HG02840 (cell line): ENCODE measurements around the gene CCL17.
A peak's percentile ranks its signal among the peaks of the same experiment; 100 is the strongest.
"Not testable (repeated sequence)": the region's sequence is repeated elsewhere in the genome, so short reads cannot be mapped to it uniquely, and the experiment has no call there.

ENCODE experiments used
- ATAC-seq: cut with Tn5 transposase; IDR thresholded peaks from one replicate; pipeline ENCODE4 v1.9.1; 2021; ENCODE audit warnings: mild to moderate bottlenecking, moderate library complexity, moderate number of reproducible peaks; ENCODE audit not compliant: unreplicated experiment, low FRiP score

Gene CCL17

DNA sequence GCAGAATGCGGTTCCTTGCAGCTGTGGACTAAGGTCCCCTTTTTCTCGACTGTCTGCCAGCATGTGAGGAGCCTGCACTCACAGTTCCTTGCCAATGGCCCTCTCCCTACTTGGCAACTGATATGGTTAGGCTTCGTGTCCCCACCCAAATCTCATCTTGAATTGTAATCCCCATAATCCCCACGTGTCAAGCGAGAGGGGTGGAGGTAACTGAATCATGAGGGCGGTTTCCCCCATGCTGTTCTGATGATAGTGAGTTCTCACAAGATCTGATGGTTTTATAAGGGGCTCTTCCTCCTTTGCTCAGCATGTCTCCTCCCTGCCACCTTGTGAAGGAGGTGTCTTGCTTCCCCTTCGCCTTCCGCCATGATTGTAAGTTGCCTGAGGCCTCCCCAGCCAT lies 22.7 kb downstream of the CCL17 start:
- ATAC-seq: no peak

DNA sequence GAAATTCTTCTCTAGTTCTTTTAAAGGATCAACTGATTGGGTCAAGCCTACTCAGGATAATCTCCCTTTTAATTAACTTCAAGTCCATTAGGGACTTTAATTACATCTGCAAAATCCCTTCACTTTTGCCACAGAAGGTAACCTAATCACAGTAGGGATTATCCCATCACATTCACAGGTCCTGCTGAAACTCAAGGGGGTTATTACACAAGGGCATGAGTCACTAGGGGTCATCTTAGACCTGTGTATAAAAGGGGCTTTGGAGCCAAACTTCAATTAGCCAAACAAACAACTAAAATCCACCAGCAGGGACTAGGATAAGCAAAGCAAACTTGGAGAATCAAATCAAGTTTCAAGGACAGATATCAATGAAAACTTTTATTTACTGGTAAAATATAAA lies 23.3 kb downstream of the CCL17 start:
- ATAC-seq: no peak

DNA sequence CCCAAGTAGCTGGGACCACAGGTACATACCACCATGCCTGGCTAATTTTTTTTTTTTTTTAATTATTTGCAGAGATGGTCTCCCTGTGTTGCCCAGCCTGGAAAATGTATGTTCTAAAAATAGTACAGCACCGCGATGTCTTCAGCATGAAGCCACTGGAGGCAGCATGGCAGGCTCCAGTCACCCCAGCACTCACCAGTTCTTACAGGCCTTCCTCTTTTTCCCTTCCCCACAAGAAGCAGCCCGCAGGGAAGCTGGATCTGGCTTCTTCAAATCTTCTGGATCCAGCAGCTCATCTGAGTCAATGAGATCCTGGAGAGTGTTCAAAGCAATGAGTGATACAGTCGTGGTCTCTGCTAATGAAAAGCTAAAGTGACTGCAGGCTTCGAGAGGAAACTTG lies 26.4 kb downstream of the CCL17 start:
- no peak for ATAC-seq

DNA sequence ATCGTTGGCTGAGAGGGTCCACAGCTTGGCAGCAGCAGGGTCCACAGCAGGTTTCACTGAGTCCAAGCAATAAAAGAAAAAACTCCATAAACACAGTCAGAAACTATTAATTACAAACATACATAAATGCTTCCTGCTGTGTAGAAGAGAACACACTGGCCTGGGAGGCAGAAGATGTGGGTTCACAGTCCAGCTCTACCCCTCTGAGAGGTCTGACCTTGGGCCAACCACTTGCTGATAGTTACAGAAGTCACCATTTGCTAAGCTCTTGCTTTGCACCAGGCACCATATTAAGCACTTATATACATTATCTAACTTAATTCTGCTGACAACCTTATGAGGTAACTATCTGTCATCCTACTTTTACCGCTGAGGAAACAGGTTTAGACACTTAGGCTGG lies 27.9 kb downstream of the CCL17 start:
- ATAC-seq: no peak

DNA sequence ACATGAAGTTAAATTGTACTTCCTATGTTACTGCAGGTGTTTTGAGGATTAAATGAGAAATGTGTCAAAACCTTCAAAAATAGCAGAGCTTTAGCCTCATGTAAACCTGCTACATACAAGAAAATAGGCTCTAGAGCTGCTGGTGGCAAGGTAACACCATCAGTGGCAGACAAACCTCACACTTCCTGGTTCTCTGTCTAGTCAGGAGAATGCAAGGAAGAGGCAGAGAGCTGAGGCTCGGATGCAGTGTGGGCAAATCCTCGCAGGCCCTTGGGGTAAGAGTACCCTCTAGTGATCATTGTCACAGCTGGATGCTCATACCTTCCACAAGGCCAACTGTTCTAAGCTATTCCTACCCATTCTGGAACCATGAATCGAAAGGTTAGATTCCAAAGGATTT lies 28.4 kb downstream of the CCL17 start:
- no peak for ATAC-seq

DNA sequence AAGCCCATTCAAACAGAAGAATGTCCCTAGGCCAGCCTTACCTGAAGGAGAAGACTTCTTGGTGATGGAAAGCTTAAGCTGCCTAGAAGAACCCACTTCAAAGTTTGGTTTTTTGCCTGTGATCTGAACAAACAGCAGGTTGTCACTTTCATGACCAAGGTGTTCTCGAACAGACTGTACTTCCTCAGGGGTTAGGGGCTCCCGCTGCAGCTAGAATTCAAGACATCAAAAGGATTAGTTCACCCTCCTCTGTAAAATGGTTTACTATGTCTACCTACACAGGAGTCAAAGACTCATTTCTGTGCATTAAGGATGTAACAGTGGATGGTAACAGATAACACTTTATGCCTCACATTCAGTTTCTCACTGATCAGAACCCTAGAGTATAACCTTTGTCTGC lies 29.4 kb downstream of the CCL17 start:
- no peak for ATAC-seq

DNA sequence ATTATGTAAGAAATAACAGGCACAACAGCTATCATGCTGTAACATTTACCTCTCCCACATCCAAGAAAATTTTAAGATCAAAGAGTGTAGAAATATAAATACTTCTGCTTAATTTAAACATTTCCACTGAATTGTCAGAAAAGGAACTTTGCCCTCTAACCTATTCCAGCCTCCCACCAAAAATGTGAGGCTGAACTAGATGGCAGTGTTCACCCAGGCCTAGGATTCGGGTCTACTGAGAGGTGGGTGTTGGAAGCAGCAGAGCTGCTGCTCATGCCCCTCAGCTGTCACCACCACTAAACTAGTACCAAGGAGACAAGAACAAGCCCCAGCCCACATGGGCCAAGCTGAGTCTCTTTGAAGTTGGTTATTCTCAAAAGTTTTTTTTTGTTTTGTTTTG lies 31.3 kb downstream of the CCL17 start:
- ATAC-seq: no peak

DNA sequence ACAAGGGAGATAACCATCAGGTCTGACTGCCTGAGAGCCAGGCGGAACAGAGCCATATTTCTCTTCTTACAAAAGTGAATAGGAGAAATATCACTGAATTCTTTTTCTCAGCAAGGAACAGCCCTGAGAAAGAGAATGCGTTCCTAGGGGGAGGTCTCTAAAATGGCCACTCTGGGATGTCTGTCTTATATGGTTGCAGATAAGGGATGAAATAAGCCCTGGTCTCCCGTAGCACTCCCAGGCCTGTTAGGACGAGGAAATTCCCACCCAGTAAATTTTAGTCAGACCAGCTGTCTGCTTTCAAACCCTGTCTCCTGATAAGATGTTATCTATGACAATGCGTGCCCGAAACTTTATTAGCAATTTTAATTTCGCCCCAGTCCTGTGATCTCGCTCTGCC lies 35.4 kb downstream of the CCL17 start:
- ATAC-seq: not testable (repeated sequence)

DNA sequence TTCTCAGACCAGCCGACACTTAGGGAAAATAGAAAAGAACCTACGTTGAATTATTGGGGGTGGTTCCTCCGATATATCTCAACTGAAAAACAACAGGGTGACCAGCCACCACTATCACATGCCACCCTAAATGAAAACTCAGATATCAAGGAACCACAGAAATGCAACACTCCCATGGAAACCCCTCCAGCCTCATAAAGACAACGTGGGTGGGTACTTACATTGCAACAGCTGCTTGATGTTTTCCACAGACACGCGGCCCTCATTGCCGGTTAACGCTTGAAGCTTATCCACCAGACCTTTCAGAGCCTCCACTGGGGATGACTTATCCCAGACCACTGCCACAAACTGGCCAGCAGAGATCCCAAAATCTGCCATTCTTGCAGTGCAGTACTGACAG lies 36.0 kb downstream of the CCL17 start:
- ATAC-seq: not testable (repeated sequence)

DNA sequence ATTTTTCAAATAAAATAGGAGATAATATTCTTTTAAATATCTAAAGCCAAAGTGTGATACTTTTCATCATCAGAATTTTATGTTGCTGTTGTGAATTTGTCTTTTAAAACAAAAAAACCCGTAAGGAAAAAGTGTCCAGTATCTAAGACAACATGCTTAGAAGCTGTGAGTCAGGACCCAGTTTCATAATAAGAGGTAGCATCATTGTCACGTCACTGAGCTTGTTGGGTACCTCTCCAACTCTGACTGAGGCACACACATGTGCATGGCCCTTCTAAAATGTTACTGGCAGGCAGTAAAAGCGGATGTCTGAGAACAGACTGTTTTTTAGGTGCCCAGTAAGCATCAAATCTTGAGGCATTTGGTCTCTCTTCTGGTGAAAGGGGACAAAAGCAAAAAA lies 40.1 kb downstream of the CCL17 start:
- ATAC-seq: no peak

DNA sequence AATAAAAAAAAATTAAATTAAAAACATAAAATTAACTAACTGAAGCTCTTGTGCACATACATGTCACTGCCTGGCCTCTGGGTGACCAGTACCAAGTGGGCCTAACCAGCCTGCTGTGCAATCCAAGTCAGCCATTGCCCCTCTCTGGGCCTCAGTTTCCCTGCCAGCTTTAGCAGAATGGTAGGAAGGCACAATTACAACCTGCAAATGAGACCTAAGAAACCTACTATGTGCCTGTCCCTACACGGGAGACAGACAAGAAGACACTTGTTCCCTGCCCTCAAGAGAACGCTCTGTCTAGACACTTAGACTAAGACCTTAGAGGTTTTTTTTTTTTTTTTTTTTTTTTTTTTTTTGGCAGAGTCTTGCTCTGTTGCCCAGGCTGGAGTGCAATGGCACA lies 40.9 kb downstream of the CCL17 start:
- ATAC-seq: no peak

DNA sequence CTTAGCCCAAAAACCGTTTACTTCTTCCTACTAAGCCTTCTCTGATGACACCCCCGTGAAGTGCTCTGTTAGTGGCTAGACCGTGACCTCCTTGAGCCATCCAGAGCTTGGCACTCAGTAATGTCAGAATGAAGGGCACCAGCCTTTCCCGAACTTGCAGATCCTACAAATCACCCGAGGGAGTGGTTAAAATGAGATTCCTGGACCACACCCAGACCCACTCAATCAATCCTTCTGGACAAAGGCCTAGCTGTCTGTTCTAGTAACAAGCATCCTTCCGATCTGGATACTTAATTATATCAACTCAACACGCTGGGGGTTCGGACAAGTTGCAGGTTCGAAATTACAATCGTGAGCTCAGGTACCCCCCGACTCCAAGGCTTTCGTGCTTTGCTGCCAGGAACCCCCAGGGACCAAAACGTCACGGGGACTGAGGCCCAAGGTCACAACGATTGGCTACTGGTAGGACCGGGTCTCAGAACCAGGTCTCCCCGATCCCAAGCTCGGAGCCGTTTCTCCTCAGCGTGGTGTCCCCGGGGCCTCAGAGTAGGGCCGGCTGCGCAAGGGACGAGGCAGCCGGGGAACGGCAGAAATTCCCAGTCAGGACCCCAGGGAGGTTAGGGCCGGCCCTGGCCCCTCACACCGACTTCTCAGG lies 42.1 kb downstream of the CCL17 start:
- ATAC-seq: peak; percentile 32

DNA sequence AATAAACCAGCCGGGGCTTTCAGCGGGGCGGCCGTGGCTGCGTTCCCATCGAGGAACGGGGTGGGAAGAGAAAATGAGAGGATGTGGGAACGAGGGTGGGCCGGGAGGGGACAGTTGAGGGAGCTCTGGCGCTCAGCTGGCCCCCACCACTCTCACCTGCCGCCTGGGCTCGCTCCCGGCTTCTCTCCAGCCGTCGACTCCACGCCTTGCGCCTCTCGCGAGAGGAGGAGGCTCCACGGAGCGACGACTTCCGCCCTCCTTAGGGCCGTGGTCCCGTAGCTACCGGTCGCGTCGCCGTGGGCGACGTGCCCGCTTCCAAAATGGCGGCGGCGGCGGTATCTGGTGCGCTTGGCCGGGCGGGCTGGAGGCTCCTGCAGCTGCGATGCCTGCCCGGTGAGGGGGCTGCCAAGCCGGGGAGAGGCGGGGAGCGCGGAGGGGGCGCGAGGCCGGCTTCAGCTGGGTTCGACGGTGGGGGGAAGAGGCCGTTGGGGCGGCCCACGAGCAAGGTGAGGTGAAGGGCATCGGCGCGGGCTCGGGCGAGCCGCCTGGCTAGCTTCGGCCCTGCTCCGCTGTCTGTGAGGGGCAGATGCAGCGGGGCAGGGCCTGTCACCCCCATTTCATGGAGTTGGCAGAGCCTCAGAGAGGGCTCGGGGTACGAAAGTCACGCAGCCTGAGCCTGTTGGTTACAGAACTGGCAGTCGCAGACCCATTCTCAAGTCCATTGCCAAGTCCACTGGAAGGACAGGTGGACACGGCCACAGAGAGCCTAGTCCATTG lies 42.8 kb downstream of the CCL17 start, which contains the start of the genes CIAPIN1 and COQ9:
Gene CIAPIN1, minus strand, starts transcription at position 200 of the 777 bp plus-strand sequence. CDS start 6,457 bp downstream, outside the sequence.
Gene COQ9, plus strand, starts transcription at position 294 of the 777 bp plus-strand sequence. Its CDS starts 27 bp downstream, at position 321.
- ATAC-seq: peak; percentile 98

DNA sequence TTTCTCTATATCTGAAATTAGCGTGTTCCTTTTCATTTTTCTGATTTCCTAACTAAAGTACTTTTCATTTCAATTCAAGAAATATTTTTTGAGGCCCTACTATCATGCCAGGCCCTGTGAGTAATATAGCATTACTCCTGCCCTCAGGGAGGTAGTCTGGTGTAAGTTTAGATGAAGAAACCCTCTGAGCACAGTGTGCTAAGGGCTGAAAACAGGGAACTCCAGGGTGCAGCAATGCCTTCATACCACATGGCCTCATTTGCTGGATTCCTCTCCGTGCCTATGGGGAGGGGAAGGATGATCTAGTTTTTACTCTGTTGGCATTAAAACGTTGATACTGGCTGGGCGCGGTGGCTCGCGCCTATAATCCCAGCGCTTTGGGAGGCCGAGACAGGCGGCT lies 47.5 kb downstream of the CCL17 start:
- no peak for ATAC-seq

DNA sequence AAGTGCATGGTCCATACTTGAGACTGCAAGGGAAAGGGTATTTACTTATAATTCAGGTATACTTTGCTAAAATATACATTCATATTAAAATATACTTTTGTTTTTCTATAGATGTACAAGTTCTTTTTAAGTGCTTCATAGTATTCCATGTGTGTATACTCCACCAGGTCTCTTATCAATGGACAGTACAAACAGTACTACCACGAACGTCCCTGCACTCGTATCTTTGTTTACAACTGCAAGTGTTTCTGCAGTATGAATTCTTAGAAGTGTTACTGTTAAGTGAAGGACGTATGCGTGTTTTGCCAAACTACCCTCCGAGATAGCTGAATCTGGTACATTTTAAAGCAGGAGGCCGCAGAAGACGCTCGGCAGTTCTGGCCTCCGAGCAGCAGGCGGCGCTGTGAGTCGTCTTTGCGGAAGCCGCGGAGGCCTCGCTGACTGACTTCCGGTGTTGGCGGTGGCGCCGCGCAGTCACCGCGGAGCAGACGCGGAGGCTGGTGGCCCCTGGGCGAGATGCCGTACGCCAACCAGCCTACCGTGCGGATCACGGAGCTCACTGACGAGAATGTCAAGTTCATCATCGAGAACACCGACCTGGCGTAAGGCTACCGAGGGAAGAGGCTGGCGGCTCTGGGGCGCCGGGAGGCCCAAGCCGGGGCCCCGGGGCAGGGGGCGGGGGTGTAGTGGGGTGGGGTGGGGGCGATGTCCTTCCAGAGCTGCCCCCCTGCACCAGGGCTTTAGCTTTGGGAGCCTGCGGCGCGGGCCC lies 57.8 kb downstream of the CCL17 start, which contains the start of gene POLR2C:
Gene POLR2C, plus strand, starts transcription at position 471 of the 769 bp plus-strand sequence. Its CDS starts 46 bp downstream, at position 517.
- ATAC-seq: peak; percentile 87

DNA sequence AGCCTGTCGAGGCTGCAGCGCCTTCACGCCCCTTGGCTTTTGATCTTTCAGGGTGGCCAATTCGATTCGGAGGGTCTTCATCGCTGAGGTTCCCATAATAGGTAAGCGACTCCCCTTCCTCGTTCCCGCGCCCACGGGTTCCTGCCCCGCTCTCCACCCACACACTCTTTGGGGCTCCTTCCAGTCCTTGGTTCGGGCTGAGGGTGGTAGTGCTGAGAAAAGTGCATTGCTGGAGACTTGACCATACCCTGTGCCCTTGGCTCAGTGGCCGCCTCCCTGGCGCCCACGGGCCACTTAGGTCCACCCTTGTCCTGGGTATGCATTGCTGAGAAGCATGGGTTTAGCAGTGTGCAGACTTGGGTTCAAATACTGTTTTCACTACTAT lies 58.4 kb downstream of the CCL17 start:
- ATAC-seq: no peak

DNA sequence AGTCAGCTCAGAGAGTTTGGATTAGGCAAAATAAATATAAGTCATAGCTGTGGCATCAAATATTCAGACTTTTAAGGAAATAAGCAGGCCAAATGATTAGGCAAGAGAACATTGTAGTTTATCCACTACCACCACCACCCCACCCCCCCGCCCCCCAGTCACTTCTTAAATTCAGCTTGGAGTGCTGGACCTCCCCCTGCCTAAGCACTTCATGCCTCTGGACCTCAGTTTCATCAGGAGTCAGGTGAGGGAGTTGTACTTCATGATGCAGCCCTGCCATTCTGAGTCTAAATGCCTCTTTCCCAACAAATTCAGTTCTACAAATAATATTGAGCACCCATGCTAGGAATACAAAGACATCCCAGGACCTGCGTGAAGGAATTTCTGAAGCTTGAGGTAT lies 60.0 kb downstream of the CCL17 start:
- no peak for ATAC-seq
